Fibroblast of skin of left biceps (primary cell): ENCODE measurements around the gene BTNL3.
"Not testable (repeated sequence)": the region's sequence is repeated elsewhere in the genome, so short reads cannot be mapped to it uniquely, and the experiment has no call there.

Source experiments
- DNase-seq, 2 experiments: peaks; one replicate each; pipeline ENCODE4 v3.0.0-alpha.2; 2013; ENCODE audit warnings: low read depth in 2 of 2

The BTNL3 gene

DNA sequence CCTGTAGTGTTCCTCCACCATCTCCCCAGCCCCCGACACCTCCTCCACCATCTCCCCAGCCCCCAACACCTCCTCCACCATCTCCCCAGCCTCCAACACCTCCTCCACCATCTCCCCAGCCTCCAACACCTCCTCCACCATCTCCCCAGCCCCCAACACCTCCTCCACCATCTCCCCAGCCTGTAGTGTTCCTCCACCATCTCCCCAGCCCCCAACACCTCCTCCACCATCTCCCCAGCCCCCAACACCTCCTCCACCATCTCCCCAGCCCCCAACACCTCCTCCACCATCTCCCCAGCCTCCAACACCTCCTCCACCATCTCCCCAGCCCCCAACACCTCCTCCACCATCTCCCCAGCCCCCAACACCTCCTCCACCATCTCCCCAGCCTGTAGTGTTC lies 57.2 kb downstream of the BTNL3 start:
- not testable (repeated sequence) for DNase-seq

DNA sequence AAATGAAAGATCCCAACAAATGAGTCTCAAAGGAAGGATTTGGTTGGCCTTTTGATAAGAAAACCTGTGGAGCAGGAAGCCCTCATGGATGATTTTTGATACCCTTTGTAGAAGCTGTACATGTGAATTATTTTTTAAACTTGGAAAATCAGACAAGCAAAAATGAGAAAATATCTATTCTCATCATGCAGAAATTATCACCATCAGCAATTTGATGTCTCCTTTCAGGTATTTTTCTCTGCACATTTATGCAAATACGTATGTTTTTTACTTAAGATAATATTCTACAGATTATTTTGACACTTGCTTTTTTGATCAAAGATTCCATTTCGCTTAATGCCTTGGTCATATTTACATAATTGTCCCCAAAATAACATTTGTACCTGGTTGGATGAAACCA lies 58.6 kb downstream of the BTNL3 start:
- no peak for DNase-seq

DNA sequence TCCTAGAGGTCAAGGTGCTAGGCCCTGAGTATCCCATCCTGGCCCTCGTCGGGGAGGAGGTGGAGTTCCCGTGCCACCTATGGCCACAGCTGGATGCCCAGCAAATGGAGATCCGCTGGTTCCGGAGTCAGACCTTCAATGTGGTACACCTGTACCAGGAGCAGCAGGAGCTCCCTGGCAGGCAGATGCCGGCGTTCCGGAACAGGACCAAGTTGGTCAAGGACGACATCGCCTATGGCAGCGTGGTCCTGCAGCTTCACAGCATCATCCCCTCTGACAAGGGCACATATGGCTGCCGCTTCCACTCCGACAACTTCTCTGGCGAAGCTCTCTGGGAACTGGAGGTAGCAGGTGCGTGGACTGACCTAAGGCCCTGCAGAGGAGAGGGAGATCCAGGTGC lies 59.3 kb downstream of the BTNL3 start:
- no peak for DNase-seq

- no peak for DNase-seq
Observed at GRCh38 chr5:181050016-181050415, 61.4 kb downstream of the BTNL3 start.

DNA sequence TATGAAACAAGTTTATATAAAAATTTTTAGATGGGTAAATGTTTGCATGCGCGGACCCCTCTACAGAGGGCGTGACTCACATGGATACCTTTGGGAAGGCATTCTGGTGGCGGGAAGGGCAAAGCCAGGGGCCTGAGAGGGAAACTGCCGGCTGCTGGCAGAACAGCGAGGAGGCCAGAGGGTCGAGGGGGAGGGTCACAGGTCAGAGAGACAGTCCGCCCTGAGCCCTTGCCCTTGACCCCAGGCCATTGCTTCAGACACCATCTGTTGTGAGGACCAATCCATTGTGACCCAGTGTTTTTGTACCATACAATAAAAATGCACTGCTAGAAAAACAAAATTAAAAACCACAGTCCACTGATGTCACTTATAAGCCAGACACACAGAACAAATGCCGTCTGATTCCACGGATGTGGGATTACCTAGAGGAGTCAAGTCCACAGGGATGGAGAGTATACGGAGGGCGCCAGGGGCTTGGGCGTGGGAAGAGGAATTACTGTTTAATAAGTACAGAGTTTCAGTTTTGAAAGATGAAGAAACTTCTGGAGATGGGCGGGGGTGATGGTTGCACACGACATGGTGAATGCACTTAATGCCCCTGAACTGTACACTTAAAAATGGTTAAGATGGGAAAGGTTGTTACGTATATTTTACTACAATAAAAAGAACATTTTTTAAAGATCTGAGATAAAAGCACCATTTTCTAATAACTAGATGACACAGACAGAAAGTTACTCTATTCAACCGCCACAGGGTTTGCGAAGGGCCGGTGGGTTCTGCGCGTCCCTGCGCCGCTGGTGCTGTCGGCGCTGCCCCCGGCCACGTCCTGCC lies 63.4 kb downstream of the BTNL3 start:
- DNase-seq, result no peak

- DNase-seq, result no peak
Observed at GRCh38 chr5:181052672-181053487, 64.2 kb downstream of the BTNL3 start.

GRCh38 chr5:181053488-181054121 lies 65.0 kb downstream of the BTNL3 start:
- DNase-seq, result no peak

DNA sequence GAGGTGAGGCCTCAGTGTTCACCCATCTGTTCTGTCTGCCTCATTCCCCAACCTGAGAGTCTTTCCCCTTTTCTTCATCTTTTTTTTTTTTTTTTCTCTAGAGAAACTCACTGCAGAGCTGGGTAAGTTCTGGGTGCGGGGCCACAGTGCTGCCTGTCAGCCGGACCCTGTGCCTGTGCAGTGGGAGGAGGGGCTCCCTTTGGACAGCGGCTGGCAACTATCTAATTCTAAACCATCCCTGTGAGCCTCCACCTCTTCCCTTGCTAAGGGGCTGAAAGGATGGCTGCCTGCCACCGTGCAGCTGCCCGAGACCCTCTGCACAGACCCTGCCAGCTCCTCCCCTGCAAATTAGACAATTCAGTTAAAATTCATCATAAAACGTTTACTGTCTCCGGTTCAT lies 65.5 kb downstream of the BTNL3 start:
- DNase-seq, result no peak

GRCh38 chr5:181054871-181055459 lies 66.3 kb downstream of the BTNL3 start:
- DNase-seq, result no peak
